Left renal pelvis (tissue), 4 donors: ENCODE results near the gene ZNF224. TPM values are rescaled to one million over a fixed set of nuclear protein-coding genes. Genes with fewer than 3 reads are reported as not detected.
"Not testable (repeated sequence)": the region's sequence is repeated elsewhere in the genome, so short reads cannot be mapped to it uniquely, and the experiment has no call there.

Source experiments
- DNase-seq, 4 donors: peaks; one replicate each; pipeline ENCODE4 v3.0.0-alpha.2; 2013; ENCODE audit warnings: low read depth in 4 of 4, low spot score in 3 of 4
- polyA plus RNA-seq, 4 donors: library from polyadenylated mRNA; unstranded; fragments of 120-200 nt; gene quantifications; one replicate each; pipeline ENCODE4 v1.2.1, GENCODE V29; 2013; ENCODE audit not compliant: insufficient read length in 4 of 4

Gene ZNF224
- polyA plus RNA-seq, 4 donors: 25.2 to 42.0 (median 31.1) TPM

GRCh38 chr19:44121162-44121561 is 27.0 kb downstream of the ZNF224 start:
- DNase-seq: not testable (repeated sequence)

- DNase-seq: no peak
These were observed 37.8 kb downstream of the ZNF224 start for GRCh38 chr19:44131955-44132354.

- peak; percentile 79 to 88 (median 82) for DNase-seq
These were observed 47.3 kb downstream of the ZNF224 start, which contains the start of gene ZNF234 for GRCh38 chr19:44141191-44142058. Gene ZNF234, plus strand, starts transcription at chr19:44141554. Its CDS starts 3,079 bp downstream, at chr19:44144633.

GRCh38 chr19:44142059-44142433 is 47.9 kb downstream of the ZNF224 start:
- no peak for DNase-seq

- no peak for DNase-seq
These were observed 55.6 kb downstream of the ZNF224 start for GRCh38 chr19:44149776-44150175.

- DNase-seq: no peak
These were observed 57.3 kb downstream of the ZNF224 start for GRCh38 chr19:44151491-44151890.

GRCh38 chr19:44156475-44156874 is 62.3 kb downstream of the ZNF224 start:
- DNase-seq: no peak

Other genes starting within 250 kb of the ZNF224 start
- 10 to 100 TPM; 10.5 to 14.2 (median 11.8) TPM for gene ZNF404, start 210.4 kb upstream of the ZNF224 start, polyA plus RNA-seq
- 10 to 100 TPM; 25.2 to 30.3 (median 27.8) TPM for gene ZNF45, start 159.1 kb upstream of the ZNF224 start, polyA plus RNA-seq
- gene ZNF221, start 143.1 kb upstream of the ZNF224 start, polyA plus RNA-seq: 1 to 10 TPM; 5.4 to 7.9 (median 6.3) TPM
- 10 to 100 TPM; 10.7 to 17.2 (median 16.4) TPM for gene ZNF155, start 110.2 kb upstream of the ZNF224 start, polyA plus RNA-seq
- gene ZNF230, start 91.4 kb upstream of the ZNF224 start, polyA plus RNA-seq: 1 to 10 TPM; 5.9 to 7.8 (median 7.0) TPM
- gene ZNF222, start 69.0 kb upstream of the ZNF224 start, polyA plus RNA-seq: 10 to 100 TPM in 1 of 4 donors, 1 to 10 TPM in 3; 9.2 to 10.4 (median 9.6) TPM
- 10 to 100 TPM in 3 of 4 donors, 1 to 10 TPM in 1; 7.5 to 14.4 (median 13.6) TPM for gene ZNF223, start 42.3 kb upstream of the ZNF224 start, polyA plus RNA-seq
- 1 to 10 TPM; 3.7 to 5.8 (median 4.2) TPM for gene ZNF284, start 22.2 kb upstream of the ZNF224 start, polyA plus RNA-seq
- gene ZNF225, start 19.0 kb downstream of the ZNF224 start, polyA plus RNA-seq: 10 to 100 TPM in 2 of 4 donors, 1 to 10 TPM in 2; 9.5 to 11.3 (median 9.8) TPM
- gene ZNF234, start 47.2 kb downstream of the ZNF224 start, polyA plus RNA-seq: 10 to 100 TPM; 13.2 to 19.9 (median 14.4) TPM
- 10 to 100 TPM; 23.5 to 29.9 (median 25.2) TPM for gene ZNF226, start 70.7 kb downstream of the ZNF224 start, polyA plus RNA-seq
- 10 to 100 TPM; 24.1 to 31.2 (median 28.0) TPM for gene ZNF227, start 118.2 kb downstream of the ZNF224 start, polyA plus RNA-seq
- 1 to 10 TPM; 2.5 to 7.8 (median 6.6) TPM for gene ZNF233, start 165.5 kb downstream of the ZNF224 start, polyA plus RNA-seq
- 10 to 100 TPM in 3 of 4 donors, 1 to 10 TPM in 1; 7.6 to 13.1 (median 11.8) TPM for gene ZNF235, start 210.7 kb downstream of the ZNF224 start, polyA plus RNA-seq